Stimulated activated CD8-positive, alpha-beta memory T cell treated with anti-CD3 and anti-CD28 coated beads, Interleukin-4, amount 100 ng/mL, for 48 hours (primary cell): ENCODE results near the gene SUSD1.

Source experiments
- DNase-seq: peaks from one replicate; pipeline ENCODE4 v3.0.0-alpha.2; 2020

The SUSD1 gene

DNA sequence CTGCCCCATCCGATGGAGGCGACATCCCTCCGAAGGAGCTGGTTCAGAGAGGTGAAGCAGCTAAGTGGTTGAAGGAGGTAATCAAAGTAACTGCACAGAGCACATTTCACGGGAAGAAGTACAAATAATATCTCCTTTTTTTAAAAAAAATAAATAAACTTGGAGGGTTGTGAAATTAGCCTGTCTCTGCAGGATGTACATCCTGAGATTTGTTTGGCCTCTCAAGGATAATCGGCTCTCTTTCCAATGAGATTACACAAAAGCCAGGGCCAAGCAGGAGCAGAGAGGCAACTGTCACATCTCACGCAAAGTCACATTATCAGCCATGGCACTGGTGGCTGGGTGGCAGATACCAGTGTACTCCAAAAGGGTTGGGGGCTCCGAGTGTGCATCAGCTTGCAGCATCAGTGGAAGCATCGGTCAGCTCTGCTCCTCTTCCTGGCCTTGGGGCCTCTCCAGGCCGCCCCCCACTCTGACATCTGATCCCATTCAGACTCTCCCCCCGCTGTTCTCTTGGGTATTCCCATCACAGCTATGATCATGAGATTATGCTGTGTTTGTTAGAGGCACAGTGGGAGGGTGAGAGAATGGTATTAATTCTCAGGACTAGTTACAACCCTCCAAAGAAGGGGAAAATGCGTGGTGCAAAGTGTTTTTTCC is 168.6 kb downstream of the SUSD1 start:
- no peak for DNase-seq

DNA sequence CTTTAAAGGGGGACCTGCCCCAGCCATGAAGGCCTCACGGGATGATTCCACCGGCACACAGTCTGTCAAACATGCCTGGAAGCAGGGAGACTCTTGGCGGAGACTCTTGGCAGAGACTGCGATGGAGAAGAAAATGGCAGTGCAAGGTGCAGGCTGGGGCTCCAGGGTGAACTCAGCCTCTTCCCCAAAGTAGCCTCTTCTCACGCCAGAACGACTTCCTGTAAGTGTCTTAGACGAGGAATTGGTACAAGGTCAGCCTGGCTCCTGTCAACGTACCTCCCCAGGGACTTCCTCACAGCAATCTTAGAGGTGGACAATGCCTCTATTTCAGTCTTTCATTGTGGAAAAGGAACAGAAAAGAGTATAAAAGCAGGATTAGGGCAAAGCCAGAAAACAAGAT is 169.2 kb downstream of the SUSD1 start:
- no peak for DNase-seq

DNA sequence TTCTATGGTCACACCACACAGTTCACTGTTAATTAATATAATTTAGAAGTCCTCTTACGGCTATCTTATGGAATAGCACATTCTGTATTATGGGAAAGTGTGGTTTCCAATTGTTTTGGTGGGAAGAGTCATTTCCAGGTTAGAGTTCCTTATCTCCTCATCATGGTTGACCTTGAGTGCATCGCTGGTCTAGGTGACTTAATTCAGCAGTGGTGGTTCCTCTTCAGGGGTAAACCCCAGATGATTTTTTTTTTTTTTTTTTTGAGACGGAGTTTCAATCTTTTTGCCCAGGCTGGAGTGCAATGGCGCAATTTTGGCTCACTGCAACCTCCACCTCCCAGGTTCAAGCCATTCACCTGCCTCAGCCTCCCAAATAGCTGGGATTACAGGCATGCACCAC is 171.6 kb downstream of the SUSD1 start:
- no peak for DNase-seq

DNA sequence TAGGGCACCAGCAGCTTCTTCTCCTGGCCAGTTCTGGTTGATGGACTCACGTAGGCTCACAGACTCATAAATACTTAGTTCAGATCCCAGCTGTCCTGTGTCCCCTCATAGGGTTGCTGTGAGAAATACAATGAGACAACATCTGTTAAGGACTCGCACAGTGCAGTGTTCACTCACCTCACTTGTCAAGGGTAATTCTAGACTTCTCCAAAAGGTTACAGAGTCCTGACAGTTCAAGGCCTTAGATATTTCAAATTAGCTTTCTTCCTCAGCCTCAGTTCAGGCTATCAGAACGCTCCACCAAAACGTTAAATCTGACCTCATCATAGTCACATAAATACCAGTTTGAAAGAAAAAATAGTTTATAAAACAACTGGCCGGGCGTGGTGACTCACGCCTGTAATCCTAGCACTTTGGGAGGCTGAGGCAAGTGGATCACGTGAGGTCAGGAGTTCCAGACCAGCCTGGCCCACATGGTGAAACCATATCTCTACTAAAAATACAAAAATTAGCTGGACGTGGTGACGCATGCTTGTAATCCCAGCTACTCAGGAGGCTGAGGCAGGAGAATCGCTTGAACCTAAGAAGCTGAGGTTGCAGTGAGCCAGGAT is 172.1 kb downstream of the SUSD1 start:
- DNase-seq = no peak

DNA sequence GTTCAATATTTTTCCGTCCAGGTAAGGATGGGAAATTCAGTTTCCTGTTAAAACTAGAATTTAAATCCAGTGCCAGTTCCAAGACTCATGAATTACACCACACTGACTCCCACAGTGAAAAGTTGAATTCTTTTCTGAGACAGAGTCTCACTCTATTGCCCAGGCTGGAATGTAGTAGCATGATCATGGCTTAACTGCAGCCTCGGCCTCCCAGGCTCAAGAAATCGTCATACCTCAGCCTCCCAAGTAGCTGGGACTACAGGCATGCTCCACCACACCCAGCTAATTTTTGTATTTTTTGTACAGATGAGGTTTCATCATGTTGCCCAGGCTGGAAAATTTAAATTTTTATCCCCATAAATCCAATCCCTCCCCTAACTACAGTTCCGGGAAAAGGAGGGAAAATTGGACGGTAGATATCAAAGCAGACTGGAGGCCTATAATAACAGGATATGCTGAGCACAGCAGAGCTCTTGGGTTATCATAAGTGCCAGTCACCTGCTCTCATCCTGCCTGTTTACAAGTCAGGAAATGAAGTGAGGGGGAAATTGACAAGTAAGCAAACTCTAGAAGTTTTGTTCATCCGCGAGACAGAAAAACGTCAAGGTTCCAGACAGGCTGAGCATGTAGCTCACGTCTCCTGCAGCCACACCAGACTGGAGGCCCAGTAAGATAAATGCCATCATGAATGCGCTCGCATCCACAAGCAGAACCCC is 172.8 kb downstream of the SUSD1 start:
- no peak for DNase-seq

DNA sequence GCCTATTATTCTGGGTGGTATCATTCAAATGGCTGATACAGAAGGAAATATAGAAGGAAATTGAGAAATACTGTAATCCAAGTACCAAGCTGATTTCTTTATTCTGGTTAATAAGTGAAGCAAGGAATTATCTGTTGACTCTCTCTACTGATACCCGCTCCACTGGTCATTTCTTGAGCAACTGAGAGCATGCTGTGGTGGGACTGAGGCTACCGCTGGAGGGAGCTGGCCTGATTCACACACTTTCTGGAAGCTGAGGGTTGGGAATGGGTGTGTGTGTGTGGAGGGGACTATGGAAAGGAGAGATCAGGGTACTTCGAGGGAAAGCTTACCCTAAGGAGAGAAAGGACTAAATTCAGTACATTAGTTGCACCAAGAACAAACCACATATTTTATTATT is 174.4 kb downstream of the SUSD1 start:
- DNase-seq = no peak

DNA sequence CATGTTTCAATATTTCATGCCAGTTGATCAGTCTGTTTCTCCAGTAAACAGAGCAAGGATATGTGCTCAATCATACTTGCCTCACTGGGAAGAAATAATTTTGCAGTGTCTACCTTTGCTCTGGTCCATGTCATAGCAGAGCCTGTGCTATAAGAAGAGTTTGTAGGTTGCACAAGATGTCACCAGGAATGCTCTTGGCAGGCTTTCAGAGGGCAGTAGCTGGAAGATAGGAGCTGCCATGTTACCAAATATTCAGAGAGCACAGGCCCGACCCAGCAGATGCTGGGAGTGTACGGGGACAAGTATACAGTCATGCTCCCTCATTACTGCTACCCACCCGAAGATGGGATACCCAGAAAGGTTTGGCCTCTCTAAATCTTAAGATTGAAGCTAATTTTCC is 175.8 kb downstream of the SUSD1 start:
- DNase-seq = no peak

DNA sequence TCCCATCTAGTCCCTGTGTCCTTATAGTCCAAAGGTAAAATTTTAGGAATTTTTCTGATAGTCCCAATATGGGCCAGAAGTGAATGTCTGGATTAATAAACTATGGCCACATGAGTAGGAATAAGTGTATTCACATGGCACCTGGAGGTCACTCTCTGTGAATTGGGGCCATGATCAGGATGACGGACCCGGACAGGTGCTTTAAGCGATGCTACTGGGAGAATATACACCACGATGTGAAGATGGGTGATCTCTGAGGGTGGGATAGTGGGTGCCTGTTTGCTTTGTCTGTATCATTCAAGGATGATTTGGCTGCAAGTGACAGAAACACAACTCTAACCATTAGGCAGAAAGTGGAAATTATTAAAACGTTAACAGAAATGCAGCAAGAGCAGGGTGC is 177.3 kb downstream of the SUSD1 start:
- no peak for DNase-seq

DNA sequence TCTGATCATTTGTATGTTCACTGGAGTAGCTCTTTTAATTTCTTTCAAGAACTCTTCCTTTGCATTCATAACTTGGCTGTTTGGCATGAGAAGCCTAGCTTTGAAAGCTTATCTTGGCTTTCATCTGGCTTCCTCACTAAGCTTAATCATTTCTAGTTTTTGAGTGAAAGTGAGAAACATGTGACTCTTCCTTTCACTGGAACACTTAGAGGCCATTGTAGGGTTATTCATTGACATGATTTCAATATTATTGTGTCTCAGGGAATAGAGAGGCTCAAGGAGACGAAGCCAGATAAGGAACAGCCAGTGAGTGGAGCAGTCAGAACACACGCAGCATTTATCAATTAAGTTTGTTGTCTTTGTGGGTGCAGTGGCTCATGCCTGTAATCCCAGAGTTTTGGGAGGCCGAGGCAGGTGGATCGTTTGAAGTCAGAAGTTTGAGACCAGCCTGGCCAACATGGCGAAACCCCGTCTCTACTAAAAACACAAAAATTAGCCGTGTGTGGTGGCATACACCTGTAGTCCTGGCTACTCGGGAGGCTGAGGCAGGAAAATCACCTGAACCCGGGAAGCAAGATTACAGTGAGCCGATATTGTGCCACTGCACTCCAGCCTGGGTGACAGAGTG is 180.2 kb downstream of the SUSD1 start:
- DNase-seq = no peak

DNA sequence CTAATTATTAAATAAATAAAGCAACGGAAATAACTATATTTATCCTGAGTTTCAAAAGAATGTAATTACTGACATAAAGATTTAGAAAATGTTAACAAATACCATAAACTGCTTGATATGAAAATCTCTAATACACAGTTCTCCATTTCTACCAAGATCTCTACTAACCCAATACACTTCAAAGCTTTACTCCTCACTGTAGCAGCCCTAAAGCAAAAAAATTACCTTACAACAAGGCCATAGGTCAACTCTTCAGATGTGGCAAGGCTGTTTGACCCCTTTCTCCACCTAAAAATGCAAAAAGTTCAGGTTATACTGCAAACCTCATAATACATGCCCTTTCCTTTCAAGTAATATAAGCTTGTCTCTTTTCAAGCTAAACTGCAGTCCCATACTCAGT is 181.8 kb downstream of the SUSD1 start:
- DNase-seq = no peak

DNA sequence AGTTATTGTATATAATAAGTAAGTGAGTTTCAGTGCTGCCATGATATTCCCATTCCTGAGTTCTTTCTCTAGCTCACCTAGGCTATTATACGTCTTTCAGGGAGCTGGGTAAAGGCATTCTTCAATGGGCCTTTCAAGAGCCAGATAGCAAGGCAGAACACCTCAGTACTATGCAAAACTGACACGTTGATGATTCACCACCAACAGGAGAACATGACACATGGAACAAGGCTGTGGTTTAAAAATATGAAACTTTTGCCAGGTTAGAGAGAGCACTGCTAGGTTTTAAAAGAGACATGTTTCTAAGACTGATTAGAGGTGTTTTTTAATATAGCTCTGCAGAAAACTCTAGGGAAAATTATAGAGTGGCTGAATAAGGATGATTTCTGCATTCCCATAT is 182.6 kb downstream of the SUSD1 start:
- no peak for DNase-seq

DNA sequence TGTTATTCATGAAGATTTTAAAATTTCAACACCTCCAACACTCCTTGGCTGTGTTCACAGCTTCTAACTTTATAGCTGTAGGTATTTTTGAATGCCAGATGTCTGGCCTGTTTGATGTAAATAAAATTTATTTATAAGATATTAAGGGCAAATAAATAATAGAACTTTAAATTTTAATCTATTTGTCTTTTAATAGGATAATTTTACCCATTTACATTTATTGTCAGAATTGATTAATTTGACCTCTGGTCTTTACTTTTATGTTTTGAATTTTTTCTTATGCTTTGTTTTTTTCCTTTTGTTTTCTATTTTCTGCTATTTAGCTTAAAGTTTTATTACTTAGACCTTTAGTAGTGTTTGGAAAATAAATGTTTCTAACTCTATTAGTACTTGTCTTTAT is 183.9 kb downstream of the SUSD1 start:
- DNase-seq = no peak
